ENCODE data around the gene CNPPD1. TPM values are rescaled to one million over a fixed set of nuclear protein-coding genes. Genes with fewer than 3 reads are reported as not detected.

CNPPD1 gene
- total RNA-seq, 4 donors from 2014 or later: 14.0 to 94.0 (median 77.4) TPM

DNA sequence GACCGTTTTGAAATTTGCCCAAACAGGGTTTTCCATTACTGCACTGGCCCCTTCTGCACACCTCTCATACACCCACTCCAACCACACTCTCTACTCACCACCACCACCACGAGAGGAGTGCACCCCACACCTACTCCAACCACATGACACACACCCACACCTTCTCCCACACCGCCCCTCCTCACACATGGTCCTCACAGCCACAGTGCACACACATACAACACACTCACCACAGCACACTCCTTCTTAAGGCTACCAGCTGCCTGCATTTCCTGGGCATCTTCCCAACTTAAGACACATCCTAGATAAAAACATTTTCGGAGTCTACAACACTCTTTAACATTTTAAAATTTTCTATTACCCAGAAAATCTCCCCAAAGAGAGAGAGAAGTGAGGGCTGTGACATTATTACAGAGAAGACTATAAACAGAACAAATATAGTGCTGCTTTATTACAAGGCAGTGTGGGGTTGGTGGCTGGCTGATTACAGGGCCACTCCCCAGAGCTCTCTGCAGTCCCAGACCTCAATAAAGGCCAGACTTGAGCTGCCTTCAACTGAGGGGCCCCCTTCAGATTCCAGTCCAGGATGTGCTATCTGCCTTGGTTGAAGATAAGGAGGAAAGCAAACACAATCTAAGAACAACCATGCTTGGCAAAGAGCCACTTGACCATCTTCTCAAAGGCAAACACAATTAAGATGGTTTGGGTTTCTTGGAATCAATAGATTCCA, 52.2 kb downstream of the CNPPD1 start:
- Histone ChIP-seq H3K4me1 (peaks cover 0 to 28% (median 7%) of the 10 kb centered on the region in 4 donors), H3K27ac (peak overlapping the region in 3 of 4 donors; percentile 79 to 96 (median 90)), H3K9me3 (no peaks in the 10 kb centered on the region), H3K36me3 (no peaks in the 10 kb centered on the region), H3K27me3 (no peaks in the 10 kb centered on the region), H3K4me3 (peak overlapping the region in 2 of 4 donors; percentile 33 to 47)
- peak in 2 of 3 donors; percentile 63 to 79 for DNase-seq
- TF ChIP-seq, protein P1, sequence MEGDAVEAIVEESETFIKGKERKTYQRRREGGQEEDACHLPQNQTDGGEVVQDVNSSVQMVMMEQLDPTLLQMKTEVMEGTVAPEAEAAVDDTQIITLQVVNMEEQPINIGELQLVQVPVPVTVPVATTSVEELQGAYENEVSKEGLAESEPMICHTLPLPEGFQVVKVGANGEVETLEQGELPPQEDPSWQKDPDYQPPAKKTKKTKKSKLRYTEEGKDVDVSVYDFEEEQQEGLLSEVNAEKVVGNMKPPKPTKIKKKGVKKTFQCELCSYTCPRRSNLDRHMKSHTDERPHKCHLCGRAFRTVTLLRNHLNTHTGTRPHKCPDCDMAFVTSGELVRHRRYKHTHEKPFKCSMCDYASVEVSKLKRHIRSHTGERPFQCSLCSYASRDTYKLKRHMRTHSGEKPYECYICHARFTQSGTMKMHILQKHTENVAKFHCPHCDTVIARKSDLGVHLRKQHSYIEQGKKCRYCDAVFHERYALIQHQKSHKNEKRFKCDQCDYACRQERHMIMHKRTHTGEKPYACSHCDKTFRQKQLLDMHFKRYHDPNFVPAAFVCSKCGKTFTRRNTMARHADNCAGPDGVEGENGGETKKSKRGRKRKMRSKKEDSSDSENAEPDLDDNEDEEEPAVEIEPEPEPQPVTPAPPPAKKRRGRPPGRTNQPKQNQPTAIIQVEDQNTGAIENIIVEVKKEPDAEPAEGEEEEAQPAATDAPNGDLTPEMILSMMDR (IDR thresholded peaks at IDR 0.05): no peak
- peak; percentile 4 to 57 for TF ChIP-seq POLR2A (IDR thresholded peaks at IDR 0.05)

DNA sequence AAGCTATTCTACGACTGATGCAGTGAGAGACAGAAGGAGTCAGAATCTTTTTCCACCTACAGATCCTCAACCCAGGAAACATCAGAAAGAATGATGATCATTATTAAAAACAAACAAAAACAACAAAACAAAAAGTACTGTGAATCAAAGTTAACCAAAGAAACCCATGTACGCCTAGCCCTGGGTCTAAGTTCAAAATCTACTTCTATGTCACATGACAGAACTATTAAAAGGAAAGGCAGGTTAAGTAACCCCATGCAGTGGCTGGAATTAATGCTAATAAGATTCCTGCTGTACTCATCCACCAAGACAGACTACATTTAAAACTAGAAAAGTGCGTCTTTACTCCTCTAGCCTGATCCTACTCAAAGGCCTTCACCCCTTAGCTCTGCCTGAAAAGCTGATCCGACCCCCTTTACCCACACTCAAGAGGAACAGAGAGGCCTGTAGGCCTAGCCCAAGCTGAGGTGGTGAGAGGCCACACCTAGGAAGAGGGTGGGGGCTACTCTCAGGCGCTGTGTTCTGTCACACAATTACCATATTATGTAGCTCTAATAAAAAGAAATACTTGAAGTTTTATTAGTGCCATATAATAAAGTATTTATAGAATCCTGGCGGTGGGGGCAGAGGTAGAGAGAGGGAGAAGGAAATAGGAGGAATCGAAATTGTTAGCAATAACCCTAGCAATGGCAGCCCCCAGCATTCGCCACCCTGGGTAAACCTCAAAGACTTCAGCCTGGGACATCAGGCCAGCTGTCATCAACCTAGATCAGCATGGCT, 53.2 kb downstream of the CNPPD1 start:
- peak in 2 of 3 donors; percentile 72 to 79 for DNase-seq
- TF ChIP-seq POLR2A (IDR thresholded peaks at IDR 0.05): peak in 1 of 2 donors; percentile 35
- TF ChIP-seq, protein P1 (IDR thresholded peaks at IDR 0.05): no peak
- Histone ChIP-seq H3K27ac (peak overlapping the region in 3 of 4 donors; percentile 79 to 96 (median 90)), H3K9me3 (no peaks in the 10 kb centered on the region), H3K27me3 (no peaks in the 10 kb centered on the region), H3K36me3 (no peaks in the 10 kb centered on the region), H3K4me1 (peaks cover 0 to 28% (median 7%) of the 10 kb centered on the region in 4 donors), H3K4me3 (peak overlapping the region in 2 of 4 donors; percentile 33 to 47)

GRCh38 chr2:219122202-219122980, 54.3 kb downstream of the CNPPD1 start:
- Histone ChIP-seq H3K27me3 (no peaks in the 10 kb centered on the region), H3K27ac (peak overlapping the region in 3 of 4 donors; percentile 79 to 96 (median 90)), H3K4me1 (peaks cover 0 to 29% (median 7%) of the 10 kb centered on the region in 4 donors), H3K9me3 (no peaks in the 10 kb centered on the region), H3K4me3 (peak overlapping the region in 2 of 4 donors; percentile 16 to 23), H3K36me3 (peaks cover 0 to under 1% (median 0%) of the 10 kb centered on the region in 3 donors)
- TF ChIP-seq, protein P1 (IDR thresholded peaks at IDR 0.05): peak in 1 of 6 experiments; percentile 6
- TF ChIP-seq POLR2A (IDR thresholded peaks at IDR 0.05): no peak
- no peak for DNase-seq

Other genes with a start within 250 kb of the CNPPD1 start
- 1 to 10 TPM in 1 of 4 donors, under 1 TPM in 2, not detected in 1; 0.54 to 1.1 (median 0.95) TPM for gene CDK5R2, start 217.3 kb downstream of the CNPPD1 start, total RNA-seq
- gene FEV, start 191.7 kb downstream of the CNPPD1 start, total RNA-seq: 1 to 10 TPM in 3 of 4 donors, not detected in 1; 3.2 to 6.7 (median 5.1) TPM
- 10 to 100 TPM in 1 of 4 donors, 1 to 10 TPM in 2, not detected in 1; 2.4 to 14.2 (median 9.4) TPM for gene CRYBA2, start 183.5 kb downstream of the CNPPD1 start, total RNA-seq
- gene CFAP65, start 135.4 kb downstream of the CNPPD1 start, total RNA-seq: 1 to 10 TPM in 2 of 4 donors, not detected in 2; 1.5 to 3.6 TPM
- gene IHH, start 116.0 kb downstream of the CNPPD1 start, total RNA-seq: 100 to 1,000 TPM in 1 of 4 donors, 10 to 100 TPM in 3; 14.0 to 124 (median 71.1) TPM
- 10 to 100 TPM; 28.1 to 91.6 (median 67.2) TPM for gene NHEJ1, start 16.1 kb downstream of the CNPPD1 start, total RNA-seq
- gene SLC23A3, start 6.9 kb downstream of the CNPPD1 start, total RNA-seq: 100 to 1,000 TPM in 1 of 4 donors, 10 to 100 TPM in 2, 1 to 10 TPM in 1; 5.0 to 111 (median 62.8) TPM
- gene RETREG2, start 1.4 kb upstream of the CNPPD1 start, total RNA-seq: 10 to 100 TPM; 44.6 to 80.3 (median 76.2) TPM
- 100 to 1,000 TPM in 3 of 4 donors, 10 to 100 TPM in 1; 43.7 to 129 (median 112) TPM for gene ZFAND2B, start 29.9 kb upstream of the CNPPD1 start, total RNA-seq
- 10 to 100 TPM; 18.0 to 42.1 (median 33.3) TPM for gene ABCB6, start 42.0 kb upstream of the CNPPD1 start, total RNA-seq
- 100 to 1,000 TPM in 1 of 4 donors, 10 to 100 TPM in 3; 23.1 to 107 (median 96.0) TPM for gene ATG9A, start 52.7 kb upstream of the CNPPD1 start, total RNA-seq
- gene ANKZF1, start 52.9 kb upstream of the CNPPD1 start, total RNA-seq: 100 to 1,000 TPM in 3 of 4 donors, 10 to 100 TPM in 1; 79.9 to 338 (median 164) TPM
- 1 to 10 TPM in 3 of 4 donors, not detected in 1; 2.7 to 9.5 (median 7.0) TPM for gene GLB1L, start 68.5 kb upstream of the CNPPD1 start, total RNA-seq
- 10 to 100 TPM; 19.4 to 27.1 (median 24.3) TPM for gene STK16, start 68.6 kb upstream of the CNPPD1 start, total RNA-seq
- gene TUBA4B, start 76.3 kb upstream of the CNPPD1 start, total RNA-seq: not detected
- gene TUBA4A, start 77.0 kb upstream of the CNPPD1 start, total RNA-seq: 100 to 1,000 TPM in 3 of 4 donors, 10 to 100 TPM in 1; 49.5 to 137 (median 129) TPM
- 10 to 100 TPM; 34.7 to 69.4 (median 58.3) TPM for gene DNAJB2, start 102.4 kb upstream of the CNPPD1 start, total RNA-seq
- 1 to 10 TPM in 2 of 4 donors, under 1 TPM in 1, not detected in 1; 0.88 to 4.9 (median 2.3) TPM for gene PTPRN, start 132.5 kb upstream of the CNPPD1 start, total RNA-seq
- not detected for gene RESP18, start 155.8 kb upstream of the CNPPD1 start, total RNA-seq
- 100 to 1,000 TPM in 3 of 4 donors, 10 to 100 TPM in 1; 90.8 to 180 (median 177) TPM for gene DNPEP, start 211.0 kb upstream of the CNPPD1 start, total RNA-seq
- gene DES, start 241.5 kb upstream of the CNPPD1 start, total RNA-seq: 100 to 1,000 TPM in 2 of 4 donors, 10 to 100 TPM in 2; 82.0 to 574 (median 112) TPM